Kidney (tissue), 14 donors: ENCODE results near the gene INHBE. TPM values are rescaled to one million over a fixed set of nuclear protein-coding genes. Genes with fewer than 3 reads are reported as not detected.

ENCODE experiments used
- DNase-seq, 5 donors: peaks; one replicate each; pipeline ENCODE4 v3.0.0-alpha.2; 2013 to 2020
- FAIRE-seq: peaks from 2 replicates; lab custom pipeline; 2012; peaks lifted over from hg19 to GRCh38; lab: Jason Lieb, UNC
- H3K27ac ChIP-seq, 2 donors: one replicate each; pipeline ENCODE4 v1.7.0; 2013; ENCODE audit warnings: low read depth in 2 of 2, low read length in 2 of 2, inconsistent platforms in 1 of 2
- H3K27me3 ChIP-seq: one replicate; pipeline ENCODE4 v1.7.1; 2013; ENCODE audit warnings: low read length, inconsistent platforms; ENCODE audit not compliant: control insufficient read depth, insufficient read depth
- H3K36me3 ChIP-seq, 3 donors: one replicate each; pipeline versions ENCODE4 v1.7.0 to v1.7.1; 2013; ENCODE audit warnings: low read length in 3 of 3, control low read depth in 1 of 3, inconsistent platforms in 1 of 3; ENCODE audit not compliant: insufficient read depth in 3 of 3, control insufficient read depth in 2 of 3
- H3K4me1 ChIP-seq, 3 donors: one replicate each; pipeline versions ENCODE4 v1.7.0 to v1.7.1; 2013; ENCODE audit warnings: low read length in 3 of 3, inconsistent platforms in 1 of 3, low read depth in 1 of 3; ENCODE audit not compliant: control insufficient read depth in 2 of 3, insufficient read depth in 2 of 3
- H3K4me3 ChIP-seq, 3 donors: one replicate each; pipeline versions ENCODE4 v1.7.0 to v1.8.1; 2013; ENCODE audit warnings: low read length in 3 of 3, control low read depth in 1 of 3, inconsistent platforms in 1 of 3
- H3K9ac ChIP-seq, 3 donors: one replicate each; pipeline versions ENCODE4 v1.7.0 to v1.7.1; 2013; ENCODE audit warnings: low read length in 3 of 3, control low read depth in 1 of 3, inconsistent platforms in 1 of 3
- H3K9me3 ChIP-seq, 3 donors: one replicate each; pipeline versions ENCODE4 v1.7.0 to v1.7.1; 2013; ENCODE audit warnings: low read length in 3 of 3, control low read depth in 1 of 3, inconsistent platforms in 1 of 3; ENCODE audit not compliant: control insufficient read depth in 2 of 3, insufficient read depth in 1 of 3
- CTCF ChIP-seq: IDR thresholded peaks from 3 replicates; pipeline ENCODE4 v1.5.1; 2012; ENCODE audit warnings: mild to moderate bottlenecking, moderate library complexity, borderline replicate concordance; ENCODE audit not compliant: insufficient read depth; ENCODE audit errors: extremely low read depth
- intact Hi-C: fragments of 100-400 bp; cut with DNase I; formaldehyde crosslinking; loops from one replicate; pipeline ENCODE4 v1.11.1; 2022
- polyA plus RNA-seq: library from polyadenylated mRNA; stranded (reverse); fragments of 350-450 nt; fragmentation: Illumina TruSeq; extraction: RNeasy Lipid Tissue Mini Kit (QIAGEN cat#74804); gene quantifications from one replicate; pipeline ENCODE4 v1.2.3, GENCODE V29; 2014; ENCODE audit warnings: low read depth, low replicate concordance; ENCODE audit not compliant: insufficient read depth
- total RNA-seq: library from RNA; stranded (reverse); fragmentation: NEBNext Ultra II Directional; extraction: Animal tissue kit (Norgen Biotek cat#: 25700); gene quantifications from one replicate; pipeline ENCODE4 v1.2.1, GENCODE V29; 2021
- donor health status: control.
- donor health status: control.
- donor health status: control.
- donor health status: control.
- donor health status: control.
- donor health status: DM: yes; HTN: yes; CAD: no.
- donor health status: Normal renal cell carcinoma (clear cell type).

The INHBE gene
- total and polyA plus RNA-seq, 2 donors from 2014 or later, result 0.19 to 0.30 TPM

- Histone ChIP-seq H3K9me3 (no peaks in the 10 kb centered on the region), H3K27ac (no peak overlapping the region), H3K9ac (no peak overlapping the region), H3K36me3 (peaks cover 4 to 36% (median 23%) of the 10 kb centered on the region in 3 donors), H3K4me1 (no peaks in the 10 kb centered on the region), H3K27me3 (no peaks in the 10 kb centered on the region), H3K4me3 (no peak overlapping the region)
- DNase-seq (no peak), FAIRE-seq (no peak)
- intact Hi-C loops, result no loop called here
- TF ChIP-seq CTCF, result no peak
Observed at GRCh38 chr12:57496822-57497221, 41.7 kb downstream of the INHBE start.

GRCh38 chr12:57497223-57498131 lies 42.4 kb downstream of the INHBE start:
- Histone ChIP-seq H3K9me3 (no peaks in the 10 kb centered on the region), H3K27me3 (no peaks in the 10 kb centered on the region), H3K4me3 (no peak overlapping the region), H3K4me1 (no peaks in the 10 kb centered on the region), H3K9ac (no peak overlapping the region), H3K36me3 (peaks cover 4 to 39% (median 26%) of the 10 kb centered on the region in 3 donors), H3K27ac (no peak overlapping the region)
- no peak for TF ChIP-seq CTCF
- DNase-seq (no peak), FAIRE-seq (no peak)
- intact Hi-C loops, result no loop called here

- Histone ChIP-seq H3K4me3 (no peak overlapping the region), H3K36me3 (peaks cover 4 to 36% (median 26%) of the 10 kb centered on the region in 3 donors), H3K4me1 (no peaks in the 10 kb centered on the region), H3K9ac (no peak overlapping the region), H3K27ac (no peak overlapping the region), H3K27me3 (no peaks in the 10 kb centered on the region), H3K9me3 (no peaks in the 10 kb centered on the region)
- intact Hi-C loops, result no loop called here
- DNase-seq, result peak in 1 of 5 donors; percentile 69
- no peak for FAIRE-seq
- TF ChIP-seq CTCF, result no peak
Observed at GRCh38 chr12:57498132-57498502, 43.0 kb downstream of the INHBE start.
